GM19193 (cell line): ENCODE results near the gene PRELP.

Experiments
- POLR2A ChIP-seq: IDR thresholded peaks from 4 replicates; pipeline ENCODE4 v1.6.1; 2011; ENCODE audit not compliant: insufficient read depth, insufficient read length; ENCODE audit errors: extremely low read depth

The PRELP gene

GRCh38 chr1:203475012-203475981 is at the start of gene PRELP:
PRELP (plus strand) TSS chr1:203475806; CDS start chr1:203483185, 7,379 bp downstream.
- no peak for TF ChIP-seq POLR2A

- TF ChIP-seq POLR2A: no peak
Measured at GRCh38 chr1:203426366-203426765, 49.2 kb upstream of the PRELP start.

GRCh38 chr1:203426870-203427269 is 48.7 kb upstream of the PRELP start:
- no peak for TF ChIP-seq POLR2A

GRCh38 chr1:203427451-203427850 is 48.2 kb upstream of the PRELP start:
- TF ChIP-seq POLR2A: no peak

GRCh38 chr1:203428981-203429599 is 46.5 kb upstream of the PRELP start:
- TF ChIP-seq POLR2A: no peak

GRCh38 chr1:203435615-203436014 is 40.0 kb upstream of the PRELP start:
- TF ChIP-seq POLR2A: no peak

- TF ChIP-seq POLR2A: no peak
Measured at GRCh38 chr1:203437696-203438315, 37.8 kb upstream of the PRELP start.

GRCh38 chr1:203439131-203439730 is 36.4 kb upstream of the PRELP start:
- TF ChIP-seq POLR2A: no peak

- no peak for TF ChIP-seq POLR2A
Measured at GRCh38 chr1:203440771-203441170, 34.8 kb upstream of the PRELP start.

- TF ChIP-seq POLR2A: no peak
Measured at GRCh38 chr1:203441766-203442165, 33.8 kb upstream of the PRELP start.

- TF ChIP-seq POLR2A: no peak
Measured at GRCh38 chr1:203442821-203443220, 32.8 kb upstream of the PRELP start.

- TF ChIP-seq POLR2A: no peak
Measured at GRCh38 chr1:203443296-203443695, 32.3 kb upstream of the PRELP start.

GRCh38 chr1:203444171-203444576 is 31.4 kb upstream of the PRELP start:
- TF ChIP-seq POLR2A: no peak

- TF ChIP-seq POLR2A: no peak
Measured at GRCh38 chr1:203447151-203447550, 28.5 kb upstream of the PRELP start.

- TF ChIP-seq POLR2A: no peak
Measured at GRCh38 chr1:203448521-203449061, 27.0 kb upstream of the PRELP start.
